NCI-H2227 (cell line): Measurements from ENCODE around the gene SPSB2.

Experiments used
- DNase-seq: peaks from one replicate; lab custom pipeline; 2025; ENCODE audit not compliant: unreplicated experiment; lab: John Stamatoyannopoulos, UW

SPSB2 gene

DNA sequence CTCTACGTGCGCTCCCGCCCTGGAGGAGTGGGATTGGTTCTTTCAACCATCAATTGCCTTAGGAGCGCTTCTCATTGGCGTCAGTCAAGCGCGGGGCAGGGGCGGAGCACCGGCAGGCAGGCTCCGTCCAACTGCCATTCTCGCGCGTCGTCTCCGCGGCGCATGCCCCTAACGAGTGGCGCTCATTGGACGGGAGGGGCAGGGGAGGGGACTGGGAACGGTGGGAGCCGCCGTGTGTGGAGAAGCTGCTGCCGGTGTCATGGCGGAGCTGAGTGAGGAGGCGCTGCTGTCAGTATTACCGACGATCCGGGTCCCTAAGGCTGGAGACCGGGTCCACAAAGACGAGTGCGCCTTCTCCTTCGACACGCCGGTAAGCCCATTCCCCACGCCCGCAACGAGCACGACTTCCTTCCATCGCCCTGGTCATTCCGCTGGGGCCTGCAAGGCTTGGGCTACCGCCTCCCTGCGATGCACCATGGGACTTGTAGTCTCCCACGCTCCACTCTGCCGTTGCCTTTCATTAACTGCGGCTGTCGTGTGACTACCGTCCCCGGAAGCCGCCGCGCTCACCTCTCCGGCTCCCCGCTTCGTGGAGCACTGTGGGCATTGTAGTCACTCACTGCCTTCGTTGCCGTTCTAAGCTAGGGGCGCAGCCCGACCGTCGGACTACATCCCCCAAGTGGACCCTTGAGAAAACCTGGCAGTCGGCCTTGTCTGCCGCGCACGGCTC, 21.0 kb downstream of the SPSB2 start, which contains the start of gene USP5:
TSS of gene USP5 (plus strand) at position 230 of the 730 bp plus-strand sequence. CDS start at position 260, 30 bp downstream.
- DNase-seq, result peak; percentile 98

DNA sequence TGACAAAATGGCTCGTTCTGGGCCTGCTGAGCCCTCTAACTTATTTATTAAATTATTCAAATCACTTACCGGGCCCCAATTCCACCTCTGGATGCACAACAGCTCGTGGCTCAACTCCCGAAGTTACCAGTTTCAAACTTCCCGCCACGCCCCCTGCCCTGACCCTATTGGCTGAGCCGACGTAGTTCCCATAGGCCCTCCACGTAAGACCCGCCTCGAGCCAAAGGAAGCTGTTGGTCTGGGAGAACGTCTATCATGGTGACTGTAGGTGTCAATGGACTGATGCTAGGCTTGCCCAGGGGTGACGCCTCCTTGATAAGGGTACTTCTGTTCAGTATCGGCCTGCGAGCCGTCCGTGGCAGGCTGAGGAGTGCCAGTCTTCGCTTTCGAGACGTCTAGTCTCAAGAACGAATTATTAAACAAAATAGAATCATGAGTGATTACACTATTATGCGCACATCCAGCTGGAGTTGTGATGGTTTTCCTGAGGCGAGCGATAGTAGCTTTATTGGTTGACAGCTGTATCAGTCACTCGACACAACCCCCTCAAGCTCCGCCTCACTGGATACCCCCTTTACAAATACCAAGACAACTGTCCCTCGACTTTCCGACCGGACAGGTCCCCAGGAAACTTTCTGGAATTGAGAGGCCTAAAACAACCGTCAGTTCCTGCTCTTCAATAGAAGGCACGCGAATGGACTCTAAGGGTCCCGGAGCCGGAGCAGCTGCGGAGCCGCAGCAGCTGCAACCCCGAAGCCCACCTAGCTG, 21.8 kb downstream of the SPSB2 start, which contains the start of gene CDCA3:
TSS of gene CDCA3 (minus strand) at position 134 of the 768 bp plus-strand sequence. CDS start 334 bp downstream, outside the sequence.
- DNase-seq, result peak; percentile 95

DNA sequence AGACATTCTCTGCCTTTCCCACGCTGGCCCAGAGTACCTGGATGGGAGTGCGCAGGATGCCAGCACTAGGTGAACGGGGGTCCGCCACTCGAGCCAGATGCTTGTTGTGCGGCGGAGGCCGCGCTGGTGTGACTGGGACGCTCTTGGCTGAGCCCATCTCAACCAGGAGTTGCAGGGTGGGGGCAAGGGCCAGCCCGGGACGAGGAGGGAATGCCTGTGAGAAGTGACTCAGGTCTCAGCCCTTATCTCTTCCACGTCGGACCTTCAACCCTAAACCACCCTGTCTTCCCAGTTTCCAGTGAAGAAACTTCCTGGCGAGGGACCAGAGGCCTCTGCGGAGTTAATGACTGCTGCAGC, 22.3 kb downstream of the SPSB2 start:
- DNase-seq, result no peak

DNA sequence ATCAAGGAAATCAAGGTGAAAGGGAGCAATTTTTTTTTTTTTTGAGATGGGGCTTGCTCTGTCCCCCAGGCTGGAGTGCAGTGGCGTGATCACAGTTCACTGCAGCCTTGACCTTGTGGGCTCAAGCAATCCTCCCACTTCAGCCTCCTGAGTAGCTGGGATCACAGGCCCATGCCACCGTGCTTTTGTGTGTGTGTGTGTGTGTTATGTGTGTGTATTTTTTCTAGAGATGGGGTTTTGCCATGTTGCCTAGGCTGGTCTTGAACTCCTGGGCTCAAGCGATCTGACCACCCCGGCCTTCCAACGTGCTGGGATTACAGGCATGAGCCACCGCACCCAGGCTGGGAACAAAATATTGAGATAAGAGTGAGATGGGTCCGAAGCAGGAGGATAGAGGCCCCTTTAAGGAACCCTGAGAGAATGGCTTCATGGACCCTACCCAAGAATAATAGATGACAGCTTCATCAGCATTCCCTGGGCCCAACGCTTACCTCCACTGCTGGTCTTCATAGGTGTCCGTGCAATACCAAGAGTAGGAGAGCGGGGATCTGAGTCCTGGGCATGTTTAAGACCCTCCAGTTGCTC, 23.0 kb downstream of the SPSB2 start:
- DNase-seq, result no peak

DNA sequence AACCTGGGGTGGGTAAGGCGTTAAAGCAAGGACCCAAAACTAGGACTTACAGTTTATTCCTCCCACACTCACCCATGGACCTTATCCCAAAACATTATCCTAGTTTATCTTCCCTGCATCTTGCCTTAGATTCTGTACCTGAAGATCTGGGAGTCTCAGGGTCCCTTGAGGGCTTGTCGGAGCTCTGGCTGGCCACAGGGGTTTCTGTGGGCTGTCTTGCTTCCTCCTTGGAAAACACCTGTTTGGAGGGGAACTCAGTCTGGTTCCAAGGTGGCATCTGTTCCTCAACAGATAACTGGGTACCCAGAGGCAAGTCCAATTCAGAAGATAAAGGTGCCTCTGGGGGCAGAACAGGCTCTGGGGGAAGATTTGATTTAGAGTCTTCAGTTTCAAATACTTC, 23.7 kb downstream of the SPSB2 start:
- no peak for DNase-seq

DNA sequence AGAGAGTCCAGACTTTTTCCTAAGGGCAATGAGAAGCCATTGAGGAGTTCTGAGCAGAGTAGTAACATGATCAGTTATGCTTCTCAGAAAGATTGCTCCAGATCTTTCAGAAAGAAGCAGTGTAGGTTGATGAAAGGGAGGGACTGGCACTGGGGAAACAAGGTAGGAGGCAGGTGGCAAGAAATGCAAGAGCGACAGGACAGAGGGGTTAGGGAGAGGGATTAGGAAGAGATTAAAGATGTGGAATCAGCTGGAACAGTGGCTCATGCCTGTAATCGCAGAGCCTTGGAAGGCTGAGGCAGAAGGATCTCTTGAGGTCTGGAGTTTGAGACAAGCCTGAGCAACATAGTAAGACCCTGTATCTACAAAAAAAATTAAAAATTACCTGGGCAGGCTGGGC, 25.4 kb downstream of the SPSB2 start:
- DNase-seq, result no peak

DNA sequence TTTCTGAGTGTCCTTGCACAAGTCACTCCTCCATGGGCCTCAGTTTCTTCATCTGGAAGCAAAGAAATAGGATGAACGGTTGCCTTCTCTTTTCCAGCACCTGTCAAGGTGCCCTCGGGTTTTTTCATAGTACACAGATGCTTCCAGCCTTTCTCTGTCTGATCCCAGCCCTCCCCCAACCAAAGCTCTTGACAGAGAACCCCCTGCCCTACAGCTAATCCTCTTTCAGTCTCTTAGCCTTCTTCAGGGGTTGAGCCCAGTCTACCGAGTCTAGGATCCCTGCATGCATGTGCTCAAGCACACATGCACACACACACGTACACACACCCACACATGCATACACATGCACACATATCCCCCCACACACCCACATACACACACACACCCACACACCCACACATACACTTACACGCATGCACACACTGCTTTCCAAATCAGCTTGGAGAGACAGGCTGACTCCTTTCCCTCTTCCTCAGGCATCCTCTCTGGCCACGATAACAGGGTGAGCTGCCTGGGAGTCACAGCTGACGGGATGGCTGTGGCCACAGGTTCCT, 26.7 kb downstream of the SPSB2 start:
- no peak for DNase-seq

DNA sequence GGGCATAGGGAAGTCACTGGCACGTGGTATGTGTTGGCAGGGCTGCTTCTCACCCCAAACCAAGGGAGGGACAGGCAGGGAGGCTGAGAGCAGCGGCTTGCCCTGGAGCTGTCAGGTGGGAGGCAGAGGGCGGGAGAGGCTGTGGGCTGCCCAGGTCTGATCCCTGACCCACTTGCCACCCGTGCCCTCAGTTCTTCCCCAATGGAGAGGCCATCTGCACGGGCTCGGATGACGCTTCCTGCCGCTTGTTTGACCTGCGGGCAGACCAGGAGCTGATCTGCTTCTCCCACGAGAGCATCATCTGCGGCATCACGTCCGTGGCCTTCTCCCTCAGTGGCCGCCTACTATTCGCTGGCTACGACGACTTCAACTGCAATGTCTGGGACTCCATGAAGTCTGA, 27.7 kb downstream of the SPSB2 start:
- DNase-seq, result no peak

DNA sequence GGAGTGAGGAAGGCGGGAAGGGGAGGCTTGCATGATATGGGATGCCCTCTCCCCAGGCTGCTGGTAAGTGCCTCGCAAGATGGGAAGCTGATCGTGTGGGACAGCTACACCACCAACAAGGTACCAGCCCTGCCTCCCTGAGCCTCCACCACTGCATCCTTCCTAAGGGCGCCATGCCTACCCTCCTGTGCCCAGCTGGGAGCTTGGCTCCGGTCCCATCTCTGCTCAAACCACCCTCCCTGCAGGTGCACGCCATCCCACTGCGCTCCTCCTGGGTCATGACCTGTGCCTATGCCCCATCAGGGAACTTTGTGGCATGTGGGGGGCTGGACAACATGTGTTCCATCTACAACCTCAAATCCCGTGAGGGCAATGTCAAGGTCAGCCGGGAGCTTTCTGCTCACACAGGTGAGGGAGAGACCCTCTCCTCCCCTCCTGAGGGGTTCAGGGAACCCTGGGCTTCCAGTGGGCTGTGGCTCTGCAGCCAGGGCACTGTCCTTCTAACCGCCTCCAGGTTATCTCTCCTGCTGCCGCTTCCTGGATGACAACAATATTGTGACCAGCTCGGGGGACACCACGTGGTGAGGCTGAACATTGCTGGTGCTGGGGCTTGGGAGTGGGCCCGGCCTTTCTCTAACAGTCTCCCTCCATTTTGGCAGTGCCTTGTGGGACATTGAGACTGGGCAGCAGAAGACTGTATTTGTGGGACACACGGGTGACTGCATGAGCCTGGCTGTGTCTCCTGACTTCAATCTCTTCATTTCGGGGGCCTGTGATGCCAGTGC, 29.8 kb downstream of the SPSB2 start:
- DNase-seq, result no peak

DNA sequence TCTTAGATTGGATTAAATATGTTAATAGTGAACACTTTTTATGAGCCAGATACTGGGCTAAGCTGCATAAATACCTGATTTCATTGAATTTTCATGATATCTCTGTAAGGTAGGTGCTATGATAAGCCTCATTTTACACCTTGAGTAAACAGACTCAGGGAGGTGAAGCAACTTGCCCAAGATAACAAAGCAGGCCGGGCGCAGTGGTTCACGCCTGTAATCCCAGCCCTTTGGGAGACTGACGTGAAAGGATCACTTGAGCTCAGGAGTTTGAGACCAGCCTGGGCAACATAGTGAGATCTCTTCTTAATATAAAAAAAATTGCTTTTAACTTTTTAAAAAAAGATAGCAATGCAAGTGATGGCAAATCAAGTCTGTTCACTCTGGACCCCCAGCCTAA, 31.0 kb downstream of the SPSB2 start:
- DNase-seq, result no peak

DNA sequence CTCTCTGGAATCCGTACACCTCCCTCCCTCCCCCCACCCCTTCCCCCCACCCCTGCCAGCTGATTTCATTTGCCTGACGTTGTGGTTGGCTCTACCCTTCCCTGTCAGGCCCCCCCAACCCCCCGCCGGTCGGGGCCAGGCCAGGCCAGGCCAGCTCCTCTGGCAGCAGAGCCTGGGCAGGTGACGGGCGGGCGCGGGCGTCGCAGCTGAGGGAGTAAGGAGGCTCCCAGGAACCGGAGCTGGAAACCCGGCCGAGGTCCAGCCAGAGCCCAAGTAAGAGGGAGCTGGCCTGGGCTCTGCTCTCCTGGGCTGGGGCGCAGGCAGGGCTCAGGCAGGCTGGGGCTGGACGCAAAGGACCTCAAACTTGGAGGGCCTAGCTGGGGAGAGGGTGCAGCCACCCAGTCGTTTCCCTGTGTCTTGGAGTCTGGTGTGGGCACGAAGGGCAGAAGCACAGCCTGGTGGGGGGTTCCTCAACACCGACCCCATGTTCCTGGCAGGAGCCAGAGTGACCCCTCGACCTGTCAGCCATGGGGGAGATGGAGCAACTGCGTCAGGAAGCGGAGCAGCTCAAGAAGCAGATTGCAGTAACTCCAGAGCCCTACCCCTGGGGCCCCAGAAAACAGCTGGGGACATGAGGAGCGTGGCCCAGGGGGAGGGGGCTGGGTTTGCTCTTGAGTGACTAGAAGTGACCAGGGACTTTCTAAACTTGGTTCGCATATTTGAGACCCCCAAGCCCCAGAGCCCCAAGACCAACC, 32.2 kb downstream of the SPSB2 start, which contains the start of gene GNB3:
TSS of gene GNB3 (plus strand) at position 165 of the 755 bp plus-strand sequence. CDS start at position 528, 363 bp downstream.
- DNase-seq, result peak; percentile 16

DNA sequence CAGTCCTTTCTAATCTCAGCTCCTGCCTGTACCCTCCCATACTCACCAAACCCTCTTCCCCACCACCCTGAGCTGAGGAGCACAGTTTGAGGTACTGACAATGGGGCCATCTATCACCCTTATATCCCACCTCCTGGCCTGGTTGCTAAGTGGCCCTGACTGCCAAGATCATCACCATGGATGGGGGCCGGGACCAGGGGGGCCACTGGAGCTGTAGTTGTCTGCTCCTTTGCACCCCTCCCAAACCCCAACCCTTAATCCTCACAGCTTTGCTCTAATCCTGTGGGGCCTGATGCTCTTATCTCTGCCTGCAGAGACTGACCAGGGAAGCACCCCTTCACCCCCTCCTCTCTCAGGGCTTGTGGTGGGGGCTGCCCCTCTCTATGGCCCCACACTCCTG, 32.8 kb downstream of the SPSB2 start:
- DNase-seq, result no peak

DNA sequence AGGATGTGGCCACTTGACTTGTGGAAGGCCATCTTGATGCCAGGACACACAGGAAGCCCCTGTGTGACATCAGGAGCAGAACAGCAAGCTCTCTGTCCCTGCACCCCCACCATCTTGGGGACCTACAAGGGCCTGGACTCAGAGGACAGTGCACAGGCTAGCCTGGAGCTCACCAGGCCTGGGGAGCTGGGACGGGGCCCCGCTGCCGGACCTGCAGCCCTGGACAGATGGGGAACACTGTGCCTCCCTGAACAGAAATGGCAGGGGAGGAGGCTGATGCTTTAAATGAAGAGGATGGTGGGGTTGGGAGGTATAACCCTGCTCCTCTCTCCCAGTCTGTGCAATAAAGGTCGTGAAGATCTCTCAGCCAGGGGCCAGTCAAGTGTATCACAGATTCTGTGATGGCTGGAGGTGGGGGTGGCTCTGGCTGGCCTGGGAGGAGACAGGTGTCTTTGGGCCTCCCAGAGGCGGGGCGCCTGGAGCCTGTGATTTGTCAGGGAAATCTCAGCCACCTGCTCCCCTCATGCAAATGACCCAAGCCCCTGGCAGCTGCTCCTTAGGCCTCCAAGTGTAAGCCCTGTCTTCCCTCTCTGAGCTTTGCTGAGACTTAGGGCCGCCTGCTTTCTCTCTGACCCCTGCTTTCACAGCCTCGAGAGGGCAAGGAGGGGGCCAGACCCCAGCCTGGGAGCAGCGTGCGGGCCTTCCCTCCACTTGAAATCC, 33.5 kb downstream of the SPSB2 start:
- DNase-seq, result peak; percentile 75

DNA sequence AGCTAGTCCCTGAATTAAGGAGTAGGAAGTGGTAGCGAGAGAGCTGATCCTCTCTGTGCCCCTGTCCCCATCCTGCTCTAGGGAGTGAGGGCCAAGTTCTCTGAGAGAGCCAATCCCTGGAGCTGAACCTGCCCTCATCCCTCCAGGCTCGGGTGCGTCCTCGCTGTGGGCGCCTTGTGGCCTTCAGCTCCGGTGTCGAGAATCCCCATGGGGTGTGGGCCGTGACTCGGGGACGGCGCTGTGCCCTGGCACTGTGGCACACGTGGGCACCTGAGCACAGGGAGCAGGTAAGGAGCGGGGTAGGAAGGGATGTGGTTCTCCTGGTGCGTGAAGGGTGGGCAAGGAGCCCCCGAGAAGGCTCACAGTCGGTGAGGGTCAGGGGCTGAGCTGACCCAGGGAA, 34.2 kb downstream of the SPSB2 start:
- DNase-seq, result no peak

DNA sequence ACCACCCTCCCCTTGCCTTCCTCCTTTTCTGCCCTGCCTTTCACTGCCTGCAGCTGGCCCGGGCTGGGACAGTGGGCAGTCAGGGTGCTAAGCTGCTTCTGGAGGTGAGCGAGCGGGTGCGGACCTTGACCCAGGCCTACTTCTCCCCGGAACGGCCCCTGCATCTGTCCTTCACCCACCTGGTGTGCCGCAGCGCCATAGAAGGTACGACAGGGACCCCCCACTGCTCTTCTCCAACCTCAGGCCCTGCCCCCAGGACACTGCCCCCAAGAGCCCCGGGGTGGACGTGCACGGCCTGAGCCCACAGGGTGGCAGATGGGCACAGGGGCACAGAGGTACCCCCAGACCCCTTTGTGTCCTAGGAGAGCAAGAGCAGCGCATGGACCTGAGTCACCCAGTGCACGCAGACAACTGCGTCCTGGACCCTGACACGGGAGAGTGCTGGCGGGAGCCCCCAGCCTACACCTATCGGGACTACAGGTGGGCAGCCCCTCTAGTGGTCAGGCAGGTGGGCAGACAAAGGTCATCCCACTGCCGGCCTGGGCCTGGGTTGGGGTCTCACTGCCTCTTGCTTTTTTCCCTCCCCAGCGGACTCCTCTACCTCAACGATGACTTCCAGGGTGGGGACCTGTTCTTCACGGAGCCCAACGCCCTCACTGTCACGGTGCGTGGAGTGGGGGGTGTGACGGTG, 35.6 kb downstream of the SPSB2 start:
- no peak for DNase-seq

DNA sequence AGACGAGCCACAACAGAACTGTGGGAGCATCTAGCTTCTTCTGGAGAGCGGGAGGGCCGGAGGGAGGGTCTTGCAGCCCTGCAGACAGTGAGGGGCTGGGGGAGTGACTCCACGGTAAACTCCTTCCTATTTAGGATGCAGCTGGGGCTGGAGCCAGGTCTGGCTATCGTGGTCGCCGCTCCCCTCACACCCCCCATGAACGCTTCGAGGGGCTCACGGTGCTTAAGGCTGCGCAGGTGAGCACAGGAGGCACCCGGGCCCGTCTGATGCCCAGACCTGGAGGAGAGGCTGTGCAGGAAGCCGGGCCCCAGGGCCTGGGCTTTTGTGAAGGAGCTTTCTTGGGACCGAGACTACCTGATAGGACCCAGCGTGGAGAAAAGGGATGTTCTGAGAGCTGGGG, 36.3 kb downstream of the SPSB2 start:
- no peak for DNase-seq

DNA sequence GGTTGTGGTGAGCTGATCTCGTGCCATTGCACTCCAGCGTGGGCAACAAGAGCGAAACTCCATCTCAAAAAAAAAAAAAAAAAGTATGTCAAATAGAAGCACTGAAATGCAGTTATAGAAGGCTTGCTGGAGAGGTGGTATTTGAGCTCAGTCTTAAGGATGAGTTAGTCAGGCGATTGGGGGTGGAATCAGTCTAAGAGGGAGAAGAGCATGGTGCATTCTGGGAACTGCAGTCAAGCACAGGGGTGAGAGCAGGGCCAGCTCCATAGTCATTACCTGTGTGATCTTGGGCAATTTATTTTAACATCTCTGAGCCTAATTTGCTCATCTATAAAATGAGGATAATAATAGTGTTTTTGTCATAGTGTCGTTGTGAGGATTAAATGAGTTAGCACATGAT, 38.2 kb downstream of the SPSB2 start:
- DNase-seq, result peak; percentile 36

DNA sequence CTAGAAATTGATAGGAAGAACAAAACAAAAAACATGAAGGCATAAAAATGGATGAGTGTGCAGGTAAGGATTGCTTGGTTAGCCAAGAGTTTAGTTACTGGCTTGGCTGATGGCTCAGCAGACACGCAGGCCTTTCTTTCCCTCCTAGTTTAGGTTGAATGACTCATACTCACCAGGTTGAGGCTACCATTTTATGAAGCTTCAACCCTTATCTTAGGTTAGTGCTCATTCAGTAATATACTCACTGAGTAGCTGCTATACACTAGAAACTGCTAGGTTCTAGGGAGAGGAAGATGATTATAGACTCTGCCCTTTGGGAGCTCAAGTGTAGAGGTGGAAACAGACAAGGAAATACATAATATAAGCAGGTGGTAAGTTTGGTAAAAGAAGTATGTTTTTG, 38.8 kb downstream of the SPSB2 start:
- no peak for DNase-seq
